Measurements from ENCODE around the gene HMG20A.

- TF ChIP-seq BHLHE40 (IDR thresholded peaks at IDR 0.05; ENCODE audit: borderline replicate concordance) (no peak), ZNF384 (IDR thresholded peaks at IDR 0.05) (no peak), FOXM1 (IDR thresholded peaks at IDR 0.05; ENCODE audit: borderline replicate concordance) (no peak), FOXA1 (IDR thresholded peaks at IDR 0.05) (no peak), CTBP1 (IDR thresholded peaks at IDR 0.05; ENCODE audit: borderline replicate concordance) (no peak), FOXK2 (IDR thresholded peaks at IDR 0.05) (no peak), TARDBP (IDR thresholded peaks at IDR 0.05) (no peak), HDGF (IDR thresholded peaks at IDR 0.05; ENCODE audit: borderline replicate concordance) (no peak), L3MBTL2 (conservative IDR thresholded peaks at IDR 0.05) (no peak), SP1 (IDR thresholded peaks at IDR 0.05) (no peak), SUZ12 (IDR thresholded peaks at IDR 0.05) (no peak)
These were observed 110.7 kb downstream of the HMG20A start for GRCh38 chr15:77531191-77532000.

Measured in HEK293T (cell line).